Esophagus squamous epithelium (tissue), 5 donors: ENCODE results near the gene CR1L. TPM values are rescaled to one million over a fixed set of nuclear protein-coding genes. Genes with fewer than 3 reads are reported as not detected.

Source experiments
- DNase-seq: peaks from one replicate; lab custom pipeline; 2025; lab: John Stamatoyannopoulos, UW
- H3K27ac ChIP-seq, 4 donors: fragments of 200-600 bp; sonication (generic); one replicate each; pipeline ENCODE4 v1.5.1; 2016 to 2019; ENCODE audit warnings: mild to moderate bottlenecking in 1 of 4
- H3K27me3 ChIP-seq, 4 donors: fragments of 200-600 bp; sonication (generic); 1 replicate in 3 of 4; 2 replicates in 1 of 4; pipeline versions ENCODE4 v1.5.1 to v1.6.0; 2017 to 2021; ENCODE audit warnings: antibody characterized with exemption in 1 of 4
- H3K36me3 ChIP-seq, 3 donors: fragments of 200-600 bp; sonication (generic); one replicate each; pipeline ENCODE4 v1.5.1; 2016 to 2019
- H3K4me1 ChIP-seq, 3 donors: fragments of 200-600 bp; sonication (generic); one replicate each; pipeline ENCODE4 v1.5.1; 2017 to 2019
- H3K4me3 ChIP-seq, 4 donors: fragments of 200-600 bp; sonication (generic); 1 replicate in 3 of 4; 2 replicates in 1 of 4; pipeline ENCODE4 v1.5.1; 2016 to 2019; ENCODE audit warnings: mild to moderate bottlenecking in 2 of 4, moderate library complexity in 1 of 4
- H3K9me3 ChIP-seq, 3 donors: fragments of 200-600 bp; sonication (generic); one replicate each; pipeline ENCODE4 v1.5.1; 2016 to 2019
- CTCF ChIP-seq, 6 experiments: fragments of 450-650 bp in 4 of 6; fragments of 200-600 bp in 2 of 6; sonication (generic) in 2 of 6; IDR thresholded peaks; one replicate each; pipeline ENCODE4 v1.5.1; 2016 to 2019; ENCODE audit warnings: antibody characterized with exemption in 6 of 6, mild to moderate bottlenecking in 4 of 6, moderate library complexity in 4 of 6
- POLR2A ChIP-seq, 4 donors: fragments of 450-650 bp; IDR thresholded peaks; one replicate each; pipeline ENCODE4 v1.6.1; 2017; ENCODE audit warnings: antibody characterized with exemption in 4 of 4, mild to moderate bottlenecking in 4 of 4, moderate library complexity in 3 of 4
- WGBS, 2 donors: methylation state at CpG; one replicate each; pipeline ENCODE4 v1.1.5; 2018; 5-methylcytosine and 5-hydroxymethylcytosine counted together
- intact Hi-C: fragments of 100-400 bp; cut with DNase I; formaldehyde crosslinking; loops from one replicate; pipeline ENCODE4 v1.15.0; 2022
- total RNA-seq, 4 donors: library from RNA; depleted of rRNA; stranded (reverse); fragments of >200 nt; gene quantifications; one replicate each; pipeline ENCODE4 v1.1.0, GENCODE V29; 2016
- donor health status: DM: yes; HTN: yes; CAD: no.

The CR1L gene
- total RNA-seq, 4 donors from 2014 or later: not detected

GRCh38 chr1:207647671-207648333, 2.9 kb downstream of the CR1L start:
- Histone ChIP-seq H3K9me3 (no peaks in the 10 kb centered on the region), H3K27me3 (peaks cover 0 to 25% (median 0%) of the 10 kb centered on the region in 4 donors), H3K36me3 (no peaks in the 10 kb centered on the region), H3K4me1 (peaks cover 0 to 18% (median 7%) of the 10 kb centered on the region in 3 donors), H3K27ac (no peak overlapping the region), H3K4me3 (no peak overlapping the region)
- no peak for DNase-seq
- 35 to 45% methylated on average over 4 of the region's 4 CpGs for WGBS, 2 donors
- intact Hi-C loops: no loop called here
- no peak for TF ChIP-seq CTCF (IDR thresholded peaks at IDR 0.05)
- TF ChIP-seq POLR2A (IDR thresholded peaks at IDR 0.05): no peak

GRCh38 chr1:207648334-207649209, 3.6 kb downstream of the CR1L start:
- no peak overlapping the region for H3K27ac ChIP-seq
- no peaks in the 10 kb centered on the region for H3K9me3 ChIP-seq
- intact Hi-C loops: no loop called here
- peaks cover 0 to 18% (median 7%) of the 10 kb centered on the region in 3 donors for H3K4me1 ChIP-seq
- no peaks in the 10 kb centered on the region for H3K36me3 ChIP-seq
- no peak for DNase-seq
- TF ChIP-seq CTCF (IDR thresholded peaks at IDR 0.05) (no peak), POLR2A (IDR thresholded peaks at IDR 0.05) (no peak)
- H3K4me3 ChIP-seq: no peak overlapping the region
- peaks cover 0 to 23% (median 0%) of the 10 kb centered on the region in 4 donors for H3K27me3 ChIP-seq
- WGBS, 2 donors: 55 to 65% methylated on average over 5 of the region's 5 CpGs

- no peak overlapping the region for H3K27ac ChIP-seq
- no peak for DNase-seq
- TF ChIP-seq POLR2A (IDR thresholded peaks at IDR 0.05) (no peak), CTCF (IDR thresholded peaks at IDR 0.05) (no peak)
- H3K9me3 ChIP-seq: no peaks in the 10 kb centered on the region
- no peak overlapping the region for H3K4me3 ChIP-seq
- WGBS, 2 donors: 57 to 63% methylated on average over 5 of the region's 5 CpGs
- H3K4me1 ChIP-seq: peaks cover 0 to 15% (median 7%) of the 10 kb centered on the region in 3 donors
- H3K27me3 ChIP-seq: peaks cover 0 to 19% (median 0%) of the 10 kb centered on the region in 4 donors
- intact Hi-C loops: no loop called here
- no peaks in the 10 kb centered on the region for H3K36me3 ChIP-seq
Measured at GRCh38 chr1:207649210-207649753, 4.3 kb downstream of the CR1L start.

GRCh38 chr1:207649865-207650580, 5.1 kb downstream of the CR1L start:
- intact Hi-C loops: no loop called here
- Histone ChIP-seq H3K27me3 (peaks cover 0 to 16% (median 0%) of the 10 kb centered on the region in 4 donors), H3K9me3 (no peaks in the 10 kb centered on the region), H3K27ac (no peak overlapping the region), H3K36me3 (no peaks in the 10 kb centered on the region), H3K4me3 (no peak overlapping the region), H3K4me1 (peaks cover 0 to 8% (median 5%) of the 10 kb centered on the region in 3 donors)
- no peak for DNase-seq
- WGBS, 2 donors: 73 to 74% methylated on average over 4 of the region's 4 CpGs
- TF ChIP-seq POLR2A (IDR thresholded peaks at IDR 0.05) (no peak), CTCF (IDR thresholded peaks at IDR 0.05) (no peak)
